Calu3 (cell line): ENCODE results near the gene SHROOM3. TPM values are rescaled to one million over a fixed set of nuclear protein-coding genes. Genes with fewer than 3 reads are reported as not detected.

Source experiments
- BruUV-seq: library from RNA; stranded (reverse); fragments of 400-500 nt; replicated peaks from 2 replicates; lab custom pipeline; 2021; lab: Mats Ljungman, UMichigan
- CTCF ChIA-PET: fragments of 300-600 bp; sonication (Branson Sonifier 250); formaldehyde crosslinking; loops from one replicate; lab custom pipeline; 2022; ENCODE audit warnings: antibody characterized with exemption; lab: Charles Lee
- DNase-seq: peaks from one replicate; pipeline ENCODE4 v3.0.0; 2022
- H3K27ac Mint-ChIP-seq: one replicate; pipeline ENCODE4 v1.8.0; 2022; ENCODE audit warnings: mixed read lengths; ENCODE audit not compliant: unreplicated experiment
- H3K27me3 Mint-ChIP-seq: one replicate; pipeline ENCODE4 v1.8.0; 2022; ENCODE audit warnings: mixed read lengths; ENCODE audit not compliant: unreplicated experiment
- H3K36me3 Mint-ChIP-seq: one replicate; pipeline ENCODE4 v1.8.0; 2022; ENCODE audit warnings: mild to moderate bottlenecking, moderate library complexity, mixed read lengths; ENCODE audit not compliant: insufficient read depth, unreplicated experiment
- H3K4me1 Mint-ChIP-seq: one replicate; pipeline ENCODE4 v1.8.0; 2022; ENCODE audit warnings: mild to moderate bottlenecking, low read depth, mixed read lengths; ENCODE audit not compliant: unreplicated experiment
- H3K4me3 Mint-ChIP-seq: one replicate; pipeline ENCODE4 v1.8.0; 2022; ENCODE audit warnings: mild to moderate bottlenecking, low read depth, moderate library complexity, mixed read lengths; ENCODE audit not compliant: unreplicated experiment
- H3K9me3 Mint-ChIP-seq: one replicate; pipeline ENCODE4 v1.8.0; 2022; ENCODE audit warnings: low read depth, mixed read lengths; ENCODE audit not compliant: unreplicated experiment
- CTCF ChIP-seq: fragments of 200-600 bp; IDR thresholded peaks from one replicate; pipeline ENCODE4 v1.8.0; 2022; ENCODE audit warnings: antibody characterized with exemption; ENCODE audit not compliant: unreplicated experiment
- intact Hi-C: fragments of 100-400 bp; cut with micrococcal nuclease; formaldehyde crosslinking; loops from one replicate; pipeline ENCODE4 v1.10.0; 2022; ENCODE audit not compliant: unreplicated experiment
- total RNA-seq: library from RNA; stranded (reverse); gene quantifications from 2 replicates; pipeline ENCODE4 v1.2.3, GENCODE V29; 2022

Gene SHROOM3
- total RNA-seq, 1 experiment from 2014 or later, result 114 TPM

GRCh38 chr4:76641758-76642157 is 206.7 kb downstream of the SHROOM3 start:
- no peak for TF ChIP-seq CTCF
- no peak for DNase-seq
- Mint-ChIP-seq H3K27ac (peak overlapping the region; percentile 14), H3K36me3 (peaks cover 31% of the 10 kb centered on the region), H3K9me3 (no peaks in the 10 kb centered on the region), H3K4me3 (no peak overlapping the region), H3K27me3 (no peaks in the 10 kb centered on the region), H3K4me1 (peaks cover 32% of the 10 kb centered on the region)
- CTCF ChIA-PET, result no interaction called here
- intact Hi-C loops, result no loop called here
- no TSS peak for BruUV-seq

- Mint-ChIP-seq H3K27me3 (no peaks in the 10 kb centered on the region), H3K9me3 (no peaks in the 10 kb centered on the region), H3K4me3 (no peak overlapping the region), H3K4me1 (peaks cover 22% of the 10 kb centered on the region), H3K27ac (no peak overlapping the region), H3K36me3 (peaks cover 18% of the 10 kb centered on the region)
- CTCF ChIA-PET, result no interaction called here
- no peak for DNase-seq
- TF ChIP-seq CTCF, result no peak
- intact Hi-C loops, result no loop called here
- BruUV-seq, result no TSS peak
Measured at GRCh38 chr4:76644831-76645485, 209.9 kb downstream of the SHROOM3 start.

- Mint-ChIP-seq H3K4me3 (no peak overlapping the region), H3K9me3 (no peaks in the 10 kb centered on the region), H3K36me3 (peaks cover 13% of the 10 kb centered on the region), H3K4me1 (peaks cover 4% of the 10 kb centered on the region), H3K27ac (no peak overlapping the region), H3K27me3 (no peaks in the 10 kb centered on the region)
- CTCF ChIA-PET, result no interaction called here
- DNase-seq, result no peak
- BruUV-seq, result no TSS peak
- intact Hi-C loops, result no loop called here
- TF ChIP-seq CTCF, result no peak
Measured at GRCh38 chr4:76649086-76649485, 214.1 kb downstream of the SHROOM3 start.

GRCh38 chr4:76651616-76652015 is 216.6 kb downstream of the SHROOM3 start:
- CTCF ChIA-PET, result interaction anchor here (0.6 kb wide), 1 partner anchor 503 kb away, joined by 3 read pairs; no protein-coding TSS in a partner anchor
- intact Hi-C loops, result no loop called here
- TF ChIP-seq CTCF, result no peak
- Mint-ChIP-seq H3K4me3 (no peak overlapping the region), H3K27ac (no peak overlapping the region), H3K27me3 (no peaks in the 10 kb centered on the region), H3K36me3 (peaks cover 11% of the 10 kb centered on the region), H3K9me3 (no peaks in the 10 kb centered on the region), H3K4me1 (peaks cover 10% of the 10 kb centered on the region)
- BruUV-seq, result no TSS peak
- no peak for DNase-seq
